SU-DHL-6 (cell line): ENCODE measurements around the gene RFC2.

ENCODE experiments used
- CTCF ChIP-seq: fragments of 200-600 bp; sonication (generic); IDR thresholded peaks from one replicate; pipeline ENCODE4 v1.5.1; 2017; ENCODE audit warnings: antibody characterized with exemption, mild to moderate bottlenecking, low read length, moderate library complexity; ENCODE audit not compliant: insufficient read depth, poor library complexity, severe bottlenecking
- EZH2phosphoT487 ChIP-seq: fragments of 200-600 bp; sonication (generic), shearing (Covaris generic); conservative IDR thresholded peaks from 2 replicates; pipeline ENCODE4 v1.6.1; 2018; ENCODE audit warnings: mild to moderate bottlenecking, antibody characterized with exemption, low read length, moderate library complexity, mixed read lengths

- TF ChIP-seq CTCF (no peak), EZH2phosphoT487 (no peak)
Observed at GRCh38 chr7:74289018-74289658, 34.9 kb upstream of the RFC2 start, which contains the start of gene CLIP2.
